ENCODE results near the gene LDB2. TPM values are rescaled to one million over a fixed set of nuclear protein-coding genes. Genes with fewer than 3 reads are reported as not detected.

Gene LDB2
- polyA plus RNA-seq, 2 of the 4 experiments (the other 2 are of a cell fraction): not detected

DNA sequence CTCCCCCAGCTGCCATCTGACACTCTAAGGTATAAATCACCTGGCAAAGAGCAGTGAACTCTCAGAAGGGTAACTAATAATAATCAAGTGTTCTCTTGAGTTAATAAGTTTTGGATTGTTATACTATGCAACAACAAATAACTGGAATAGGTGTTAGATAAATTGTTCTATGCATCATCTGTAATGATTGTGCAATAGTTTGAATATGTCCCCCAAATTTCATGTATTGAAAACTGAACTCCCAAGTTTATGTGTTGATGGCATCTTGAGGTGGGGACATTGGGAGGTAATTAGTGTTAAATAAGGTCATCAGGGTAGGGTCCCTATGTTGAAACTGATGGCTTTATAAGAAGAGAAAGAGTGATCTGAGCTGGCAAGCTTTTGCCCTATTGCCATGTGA lies 399.5 kb downstream of the LDB2 start:
- H3K4me3 ChIP-seq: no peak overlapping the region
- H3K4me1 ChIP-seq: no peaks in the 10 kb centered on the region
- CTCF ChIA-PET: no interaction called here
- H3K4me2 ChIP-seq: no peak overlapping the region
- FAIRE-seq (no peak), DNase-seq (ENCODE audit: low read depth in 1 of 2, low spot score in 1 of 2) (no peak), ATAC-seq (no peak)
- H3K9me3 ChIP-seq: no peaks in the 10 kb centered on the region
- TF ChIP-seq SREBF2 (IDR thresholded peaks at IDR 0.05): no peak
- no peak for TF ChIP-seq POLR2AphosphoS2 (conservative IDR thresholded peaks at IDR 0.05; ENCODE audit: low read length)
- TF ChIP-seq SMC3 (IDR thresholded peaks at IDR 0.05): no peak
- TF ChIP-seq ZNF302 (CRISPR knock-in tag; IDR thresholded peaks at IDR 0.05): no peak
- TF ChIP-seq TFCP2L1 (CRISPR knock-in tag; IDR thresholded peaks at IDR 0.05): no peak
- no peak for TF ChIP-seq NPAS2 (CRISPR knock-in tag; IDR thresholded peaks at IDR 0.05; ENCODE audit: borderline replicate concordance)
- TF ChIP-seq POLR2A (IDR thresholded peaks at IDR 0.05; ENCODE audit: low read length): no peak
- no peak for TF ChIP-seq HOXB13 (CRISPR knock-in tag; IDR thresholded peaks at IDR 0.05; ENCODE audit: low read depth)
- no peak for TF ChIP-seq HDAC2 (IDR thresholded peaks at IDR 0.05)
- no peak for TF ChIP-seq RNF2 (IDR thresholded peaks at IDR 0.05; ENCODE audit: borderline replicate concordance, low read depth)
- TF ChIP-seq PHF8 (IDR thresholded peaks at IDR 0.05; ENCODE audit: borderline replicate concordance, low read depth): no peak
- TF ChIP-seq KDM5A (IDR thresholded peaks at IDR 0.05): no peak
- no peak for TF ChIP-seq EP300 (IDR thresholded peaks at IDR 0.05)
- TF ChIP-seq RARB (CRISPR knock-in tag; IDR thresholded peaks at IDR 0.05): no peak
- no peak for TF ChIP-seq FOSL2 (IDR thresholded peaks at IDR 0.05)
- TF ChIP-seq FOSL2 (CRISPR knock-in tag; IDR thresholded peaks at IDR 0.05): no peak
- TF ChIP-seq EHF (CRISPR knock-in tag; IDR thresholded peaks at IDR 0.05): no peak
- POLR2A ChIA-PET: no interaction called here
- no peak overlapping the region for H3K27ac ChIP-seq

DNA sequence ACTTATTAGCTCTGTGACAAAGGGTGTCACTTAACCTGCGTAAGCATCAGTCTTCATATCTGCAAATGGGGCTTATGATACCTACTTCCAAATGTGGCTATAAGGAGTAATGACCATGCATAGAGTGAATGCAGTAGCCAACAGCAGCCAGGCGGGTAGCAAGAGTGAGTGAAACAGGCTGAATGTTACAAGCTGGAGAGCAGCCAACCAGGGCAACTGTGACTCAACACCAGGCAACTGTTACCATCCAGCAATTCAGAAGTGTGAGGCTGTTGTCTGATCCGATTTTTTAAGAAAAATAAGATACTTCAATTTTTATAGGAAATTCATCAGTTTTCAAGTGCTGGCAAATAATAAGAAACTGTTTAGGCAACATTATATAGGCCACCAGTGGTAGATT lies 401.9 kb downstream of the LDB2 start:
- POLR2A ChIA-PET: no interaction called here
- no peaks in the 10 kb centered on the region for H3K9me3 ChIP-seq
- H3K4me1 ChIP-seq: no peaks in the 10 kb centered on the region
- H3K27ac ChIP-seq: no peak overlapping the region
- no peak for ATAC-seq
- no peak overlapping the region for H3K4me2 ChIP-seq
- 4% methylated on average over 2 of the region's 3 CpGs for WGBS (ENCODE audit: missing lambda C conversion rate)
- no peak for DNase-seq (ENCODE audit: low read depth in 1 of 2, low spot score in 1 of 2)
- no peak overlapping the region for H3K4me3 ChIP-seq
- no peak for FAIRE-seq
- CTCF ChIA-PET: no interaction called here
- TF ChIP-seq FOXS1 (CRISPR knock-in tag; IDR thresholded peaks at IDR 0.05): no peak
- TF ChIP-seq, protein P1, sequence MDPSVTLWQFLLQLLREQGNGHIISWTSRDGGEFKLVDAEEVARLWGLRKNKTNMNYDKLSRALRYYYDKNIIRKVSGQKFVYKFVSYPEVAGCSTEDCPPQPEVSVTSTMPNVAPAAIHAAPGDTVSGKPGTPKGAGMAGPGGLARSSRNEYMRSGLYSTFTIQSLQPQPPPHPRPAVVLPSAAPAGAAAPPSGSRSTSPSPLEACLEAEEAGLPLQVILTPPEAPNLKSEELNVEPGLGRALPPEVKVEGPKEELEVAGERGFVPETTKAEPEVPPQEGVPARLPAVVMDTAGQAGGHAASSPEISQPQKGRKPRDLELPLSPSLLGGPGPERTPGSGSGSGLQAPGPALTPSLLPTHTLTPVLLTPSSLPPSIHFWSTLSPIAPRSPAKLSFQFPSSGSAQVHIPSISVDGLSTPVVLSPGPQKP (IDR thresholded peaks at IDR 0.05; ENCODE audit: low read depth, low read length): no peak
- TF ChIP-seq POLR2A (IDR thresholded peaks at IDR 0.05; ENCODE audit: low read length): no peak
- TF ChIP-seq, protein P2, sequence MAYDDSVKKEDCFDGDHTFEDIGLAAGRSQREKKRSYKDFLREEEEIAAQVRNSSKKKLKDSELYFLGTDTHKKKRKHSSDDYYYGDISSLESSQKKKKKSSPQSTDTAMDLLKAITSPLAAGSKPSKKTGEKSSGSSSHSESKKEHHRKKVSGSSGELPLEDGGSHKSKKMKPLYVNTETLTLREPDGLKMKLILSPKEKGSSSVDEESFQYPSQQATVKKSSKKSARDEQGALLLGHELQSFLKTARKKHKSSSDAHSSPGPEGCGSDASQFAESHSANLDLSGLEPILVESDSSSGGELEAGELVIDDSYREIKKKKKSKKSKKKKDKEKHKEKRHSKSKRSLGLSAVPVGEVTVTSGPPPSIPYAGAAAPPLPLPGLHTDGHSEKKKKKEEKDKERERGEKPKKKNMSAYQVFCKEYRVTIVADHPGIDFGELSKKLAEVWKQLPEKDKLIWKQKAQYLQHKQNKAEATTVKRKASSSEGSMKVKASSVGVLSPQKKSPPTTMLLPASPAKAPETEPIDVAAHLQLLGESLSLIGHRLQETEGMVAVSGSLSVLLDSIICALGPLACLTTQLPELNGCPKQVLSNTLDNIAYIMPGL (CRISPR knock-in tag; IDR thresholded peaks at IDR 0.05; ENCODE audit: borderline replicate concordance): no peak
- no peak for TF ChIP-seq RCOR1 (IDR thresholded peaks at IDR 0.05; ENCODE audit: low read depth, low read length)
- TF ChIP-seq NR3C1 (IDR thresholded peaks at IDR 0.05): no peak
- TF ChIP-seq ZFP36 (IDR thresholded peaks at IDR 0.05; ENCODE audit: borderline replicate concordance, partially characterized antibody): no peak
- no peak for TF ChIP-seq CBX2 (IDR thresholded peaks at IDR 0.05; ENCODE audit: borderline replicate concordance, low read depth)
- TF ChIP-seq RARB (CRISPR knock-in tag; IDR thresholded peaks at IDR 0.05): no peak
- TF ChIP-seq MAFK (IDR thresholded peaks at IDR 0.05; ENCODE audit: partially characterized antibody): no peak
- TF ChIP-seq TFCP2L1 (CRISPR knock-in tag; IDR thresholded peaks at IDR 0.05): no peak
- TF ChIP-seq NPAS2 (CRISPR knock-in tag; IDR thresholded peaks at IDR 0.05; ENCODE audit: borderline replicate concordance): no peak
- no peak for TF ChIP-seq HOXB5 (CRISPR knock-in tag; IDR thresholded peaks at IDR 0.05)
- TF ChIP-seq, protein P3, sequence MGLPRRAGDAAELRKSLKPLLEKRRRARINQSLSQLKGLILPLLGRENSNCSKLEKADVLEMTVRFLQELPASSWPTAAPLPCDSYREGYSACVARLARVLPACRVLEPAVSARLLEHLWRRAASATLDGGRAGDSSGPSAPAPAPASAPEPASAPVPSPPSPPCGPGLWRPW (IDR thresholded peaks at IDR 0.05): no peak
- TF ChIP-seq TP53 (CRISPR knock-in tag; IDR thresholded peaks at IDR 0.05): no peak
- TF ChIP-seq, protein P4, sequence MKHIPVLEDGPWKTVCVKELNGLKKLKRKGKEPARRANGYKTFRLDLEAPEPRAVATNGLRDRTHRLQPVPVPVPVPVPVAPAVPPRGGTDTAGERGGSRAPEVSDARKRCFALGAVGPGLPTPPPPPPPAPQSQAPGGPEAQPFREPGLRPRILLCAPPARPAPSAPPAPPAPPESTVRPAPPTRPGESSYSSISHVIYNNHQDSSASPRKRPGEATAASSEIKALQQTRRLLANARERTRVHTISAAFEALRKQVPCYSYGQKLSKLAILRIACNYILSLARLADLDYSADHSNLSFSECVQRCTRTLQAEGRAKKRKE (CRISPR knock-in tag; IDR thresholded peaks at IDR 0.05; ENCODE audit: low read depth): no peak
- TF ChIP-seq RNF2 (IDR thresholded peaks at IDR 0.05; ENCODE audit: borderline replicate concordance, low read depth): no peak
- TF ChIP-seq, protein P5, sequence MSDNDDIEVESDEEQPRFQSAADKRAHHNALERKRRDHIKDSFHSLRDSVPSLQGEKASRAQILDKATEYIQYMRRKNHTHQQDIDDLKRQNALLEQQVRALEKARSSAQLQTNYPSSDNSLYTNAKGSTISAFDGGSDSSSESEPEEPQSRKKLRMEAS (IDR thresholded peaks at IDR 0.05): no peak
- TF ChIP-seq, protein P6, sequence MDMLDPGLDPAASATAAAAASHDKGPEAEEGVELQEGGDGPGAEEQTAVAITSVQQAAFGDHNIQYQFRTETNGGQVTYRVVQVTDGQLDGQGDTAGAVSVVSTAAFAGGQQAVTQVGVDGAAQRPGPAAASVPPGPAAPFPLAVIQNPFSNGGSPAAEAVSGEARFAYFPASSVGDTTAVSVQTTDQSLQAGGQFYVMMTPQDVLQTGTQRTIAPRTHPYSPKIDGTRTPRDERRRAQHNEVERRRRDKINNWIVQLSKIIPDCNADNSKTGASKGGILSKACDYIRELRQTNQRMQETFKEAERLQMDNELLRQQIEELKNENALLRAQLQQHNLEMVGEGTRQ (IDR thresholded peaks at IDR 0.05): no peak
- no peak for TF ChIP-seq SMC3 (IDR thresholded peaks at IDR 0.05)

Measured in A549 (cell line).